ENCODE data around the gene COQ8B.

- no peak for TF ChIP-seq CTCF (optimal IDR thresholded peaks at IDR 0.05 in 1 of 3, IDR thresholded peaks at IDR 0.05 in 1 of 3, conservative IDR thresholded peaks at IDR 0.05 in 1 of 3; ENCODE audit: extremely low read depth in 1 of 3, insufficient read depth in 2 of 3, low read length in 3 of 3)
- no peak for TF ChIP-seq EZH2 (IDR thresholded peaks at IDR 0.05; ENCODE audit: low read length)
Observed at GRCh38 chr19:40717880-40718773, 1.4 kb upstream of the COQ8B start.

Measured in keratinocyte (primary cell).